Uterus (tissue), 2 donors: Measurements from ENCODE around the gene ZRANB2.

ENCODE experiments used
- CTCF ChIP-seq, 4 experiments: fragments of 200-600 bp in 2 of 4; fragments of 450-650 bp in 2 of 4; sonication (generic) in 2 of 4; IDR thresholded peaks; one replicate each; pipeline ENCODE4 v1.5.1; 2016 to 2019; ENCODE audit warnings: antibody characterized with exemption in 4 of 4, mild to moderate bottlenecking in 2 of 4, moderate library complexity in 1 of 4
- POLR2A ChIP-seq, 2 donors: fragments of 450-650 bp; IDR thresholded peaks; one replicate each; pipeline ENCODE4 v1.6.1; 2016; ENCODE audit warnings: antibody characterized with exemption in 2 of 2, mild to moderate bottlenecking in 1 of 2, moderate library complexity in 1 of 2

DNA sequence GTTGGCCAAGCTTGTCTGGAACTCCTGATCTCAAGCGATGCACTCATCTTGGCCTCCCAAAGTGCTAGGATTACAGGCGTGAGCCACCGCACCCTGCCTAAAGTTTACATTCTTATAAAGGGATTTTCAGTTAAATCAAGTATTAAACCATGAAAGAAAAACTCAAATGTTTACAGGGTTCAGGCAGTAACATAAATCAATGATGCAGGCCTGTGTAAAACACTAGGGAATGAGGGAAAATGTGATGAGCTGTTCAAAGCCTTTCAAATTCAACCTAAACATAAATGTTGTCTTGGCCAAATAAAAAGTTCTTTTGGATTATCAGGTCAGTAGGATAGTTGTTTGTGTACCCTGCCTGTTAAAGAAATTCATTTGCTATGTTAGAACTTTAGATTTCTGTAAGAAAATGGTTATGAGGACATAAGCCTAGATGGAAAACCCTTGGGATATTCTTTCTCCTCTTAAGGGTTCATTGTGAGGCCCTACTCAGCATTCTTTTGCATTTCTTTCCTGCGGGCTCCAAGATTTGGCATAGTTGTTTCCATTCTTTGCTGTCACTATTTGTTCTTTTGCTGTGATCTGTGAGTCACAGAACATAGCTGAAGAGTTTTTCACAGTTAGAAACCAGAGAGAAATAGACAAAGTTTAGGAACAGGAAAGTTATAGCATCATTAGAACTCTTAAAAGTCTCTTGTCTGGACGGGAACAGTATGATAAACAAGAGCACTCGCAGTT is 8.9 kb upstream of the ZRANB2 start:
- no peak for TF ChIP-seq CTCF (IDR thresholded peaks at IDR 0.05)
- no peak for TF ChIP-seq POLR2A (IDR thresholded peaks at IDR 0.05)
